Gastrocnemius medialis (tissue), 4 donors: ENCODE results near the gene TMEM186.

Experiments
- CTCF ChIP-seq, 5 experiments: fragments of 450-650 bp in 3 of 5; fragments of 200-600 bp in 2 of 5; sonication (generic) in 2 of 5; IDR thresholded peaks in 4 of 5; conservative IDR thresholded peaks in 1 of 5; 1 replicate in 4 of 5; 2 replicates in 1 of 5; pipeline ENCODE4 v1.5.1; 2016 to 2019; ENCODE audit warnings: antibody characterized with exemption in 5 of 5, mild to moderate bottlenecking in 3 of 5, moderate library complexity in 3 of 5
- POLR2A ChIP-seq, 2 donors: fragments of 450-650 bp; IDR thresholded peaks; one replicate each; pipeline ENCODE4 v1.6.1; 2017; ENCODE audit warnings: antibody characterized with exemption in 2 of 2, mild to moderate bottlenecking in 2 of 2, moderate library complexity in 2 of 2

DNA sequence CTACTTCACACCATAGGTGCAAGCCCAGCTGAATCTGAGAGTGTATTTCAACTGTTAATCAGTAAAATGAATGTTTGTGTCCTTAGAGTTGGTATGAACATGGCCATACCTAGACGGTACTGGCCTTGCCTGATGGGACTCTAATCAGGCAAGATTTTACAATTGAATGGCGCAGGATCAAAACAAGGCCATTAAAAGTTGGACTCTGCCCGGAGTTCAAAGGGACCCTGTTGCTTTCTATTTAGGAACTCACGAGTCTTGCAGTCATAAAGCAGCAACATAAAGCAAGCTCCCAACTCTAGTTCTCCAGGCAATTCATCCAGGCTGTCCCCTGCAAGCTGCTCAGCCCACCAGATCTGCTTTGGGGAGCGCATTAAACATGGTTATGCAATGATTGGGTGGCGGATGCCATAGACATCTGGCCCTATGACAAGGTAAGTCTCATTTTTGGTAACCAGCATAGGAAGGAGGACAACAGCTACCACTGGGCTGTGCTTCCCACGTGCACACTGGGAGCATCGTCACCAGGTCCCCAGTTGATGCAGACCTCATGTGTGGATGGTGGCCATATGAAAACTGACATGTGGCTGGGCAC, 8.8 kb downstream of the TMEM186 start:
- no peak for TF ChIP-seq CTCF (IDR thresholded peaks at IDR 0.05 in 4 of 5, conservative IDR thresholded peaks at IDR 0.05 in 1 of 5)
- no peak for TF ChIP-seq POLR2A (IDR thresholded peaks at IDR 0.05)
